ENCODE data around the gene ALDH7A1.

The ALDH7A1 gene

GRCh38 chr5:126527158-126527557, 67.9 kb downstream of the ALDH7A1 start:
- H3K4me3 ChIP-seq (ENCODE audit: low read depth, low read length): no peak overlapping the region
- no peaks in the 10 kb centered on the region for H3K36me3 ChIP-seq
- peaks cover 5% of the 10 kb centered on the region for H3K9me3 ChIP-seq (ENCODE audit: severe bottlenecking)
- no peak overlapping the region for H3K27ac ChIP-seq
- TF ChIP-seq CTCF (IDR thresholded peaks at IDR 0.05; ENCODE audit: low read depth, low read length): no peak
- DNase-seq: no peak
- H3K27me3 ChIP-seq (ENCODE audit: insufficient read depth, low read depth, severe bottlenecking): no peaks in the 10 kb centered on the region

- Histone ChIP-seq H3K27ac (no peak overlapping the region), H3K4me3 (ENCODE audit: low read depth, low read length) (no peak overlapping the region), H3K27me3 (ENCODE audit: insufficient read depth, low read depth, severe bottlenecking) (no peaks in the 10 kb centered on the region), H3K9me3 (ENCODE audit: severe bottlenecking) (peaks cover 5% of the 10 kb centered on the region), H3K36me3 (no peaks in the 10 kb centered on the region)
- TF ChIP-seq CTCF (IDR thresholded peaks at IDR 0.05; ENCODE audit: low read depth, low read length): no peak
- no peak for DNase-seq
Measured at GRCh38 chr5:126526493-126526892, 68.5 kb downstream of the ALDH7A1 start.

GRCh38 chr5:126525630-126526245, 69.3 kb downstream of the ALDH7A1 start:
- DNase-seq: no peak
- no peak for TF ChIP-seq CTCF (IDR thresholded peaks at IDR 0.05; ENCODE audit: low read depth, low read length)
- Histone ChIP-seq H3K27me3 (ENCODE audit: insufficient read depth, low read depth, severe bottlenecking) (no peaks in the 10 kb centered on the region), H3K9me3 (ENCODE audit: severe bottlenecking) (peaks cover 5% of the 10 kb centered on the region), H3K4me3 (ENCODE audit: low read depth, low read length) (no peak overlapping the region), H3K36me3 (no peaks in the 10 kb centered on the region), H3K27ac (no peak overlapping the region)

- Histone ChIP-seq H3K36me3 (no peaks in the 10 kb centered on the region), H3K27ac (no peak overlapping the region), H3K9me3 (ENCODE audit: severe bottlenecking) (peaks cover 5% of the 10 kb centered on the region), H3K4me3 (ENCODE audit: low read depth, low read length) (no peak overlapping the region), H3K27me3 (ENCODE audit: insufficient read depth, low read depth, severe bottlenecking) (no peaks in the 10 kb centered on the region)
- DNase-seq: no peak
- no peak for TF ChIP-seq CTCF (IDR thresholded peaks at IDR 0.05; ENCODE audit: low read depth, low read length)
Measured at GRCh38 chr5:126523818-126524510, 71.1 kb downstream of the ALDH7A1 start.

- TF ChIP-seq CTCF (IDR thresholded peaks at IDR 0.05; ENCODE audit: low read depth, low read length): no peak
- no peaks in the 10 kb centered on the region for H3K9me3 ChIP-seq (ENCODE audit: severe bottlenecking)
- H3K4me3 ChIP-seq (ENCODE audit: low read depth, low read length): no peak overlapping the region
- no peak for DNase-seq
- no peaks in the 10 kb centered on the region for H3K27me3 ChIP-seq (ENCODE audit: insufficient read depth, low read depth, severe bottlenecking)
- no peaks in the 10 kb centered on the region for H3K36me3 ChIP-seq
- no peak overlapping the region for H3K27ac ChIP-seq
Measured at GRCh38 chr5:126521130-126521529, 73.9 kb downstream of the ALDH7A1 start.

GRCh38 chr5:126520593-126520953, 74.4 kb downstream of the ALDH7A1 start:
- Histone ChIP-seq H3K27me3 (ENCODE audit: insufficient read depth, low read depth, severe bottlenecking) (no peaks in the 10 kb centered on the region), H3K4me3 (ENCODE audit: low read depth, low read length) (no peak overlapping the region), H3K36me3 (no peaks in the 10 kb centered on the region), H3K9me3 (ENCODE audit: severe bottlenecking) (no peaks in the 10 kb centered on the region), H3K27ac (no peak overlapping the region)
- TF ChIP-seq CTCF (IDR thresholded peaks at IDR 0.05; ENCODE audit: low read depth, low read length): no peak
- no peak for DNase-seq
